Measurements from ENCODE around the gene ACRV1. TPM values are rescaled to one million over a fixed set of nuclear protein-coding genes. Genes with fewer than 3 reads are reported as not detected.

Gene ACRV1
- total RNA-seq, 1 donor from 2014 or later = not detected

- H3K4me3 ChIP-seq (ENCODE audit: low read depth, low read length) = no peak overlapping the region
- H3K36me3 ChIP-seq (ENCODE audit: control insufficient read depth, insufficient read depth, low read length) = no peaks in the 10 kb centered on the region
- H3K27me3 ChIP-seq (ENCODE audit: control insufficient read depth, insufficient read depth, low read length) = no peaks in the 10 kb centered on the region
- DNase-seq (ENCODE audit: low read depth) = no peak
- no peak for FAIRE-seq
- no peak for TF ChIP-seq CTCF (IDR thresholded peaks at IDR 0.05; ENCODE audit: insufficient read depth, low read length, severe bottlenecking)
These were observed 7.4 kb upstream of the ACRV1 start for GRCh38 chr11:125688066-125688465.

- H3K4me3 ChIP-seq (ENCODE audit: low read depth, low read length) = no peak overlapping the region
- no peaks in the 10 kb centered on the region for H3K27me3 ChIP-seq (ENCODE audit: control insufficient read depth, insufficient read depth, low read length)
- no peak for DNase-seq (ENCODE audit: low read depth)
- H3K36me3 ChIP-seq (ENCODE audit: control insufficient read depth, insufficient read depth, low read length) = no peaks in the 10 kb centered on the region
- FAIRE-seq = no peak
- no peak for TF ChIP-seq CTCF (IDR thresholded peaks at IDR 0.05; ENCODE audit: insufficient read depth, low read length, severe bottlenecking)
These were observed 4.6 kb upstream of the ACRV1 start for GRCh38 chr11:125685228-125685627.

- FAIRE-seq = no peak
- H3K4me3 ChIP-seq (ENCODE audit: low read depth, low read length) = no peak overlapping the region
- no peak for TF ChIP-seq CTCF (IDR thresholded peaks at IDR 0.05; ENCODE audit: insufficient read depth, low read length, severe bottlenecking)
- DNase-seq (ENCODE audit: low read depth) = no peak
- no peaks in the 10 kb centered on the region for H3K36me3 ChIP-seq (ENCODE audit: control insufficient read depth, insufficient read depth, low read length)
- no peaks in the 10 kb centered on the region for H3K27me3 ChIP-seq (ENCODE audit: control insufficient read depth, insufficient read depth, low read length)
These were observed 810 bp downstream of the ACRV1 start for GRCh38 chr11:125679837-125680236.

- no peak for DNase-seq (ENCODE audit: low read depth)
- FAIRE-seq = no peak
- Histone ChIP-seq H3K4me3 (ENCODE audit: low read depth, low read length) (no peak overlapping the region), H3K27me3 (ENCODE audit: control insufficient read depth, insufficient read depth, low read length) (no peaks in the 10 kb centered on the region), H3K36me3 (ENCODE audit: control insufficient read depth, insufficient read depth, low read length) (no peaks in the 10 kb centered on the region)
- no peak for TF ChIP-seq CTCF (IDR thresholded peaks at IDR 0.05; ENCODE audit: insufficient read depth, low read length, severe bottlenecking)
These were observed 1.2 kb downstream of the ACRV1 start for GRCh38 chr11:125679397-125679796.

- no peak overlapping the region for H3K4me3 ChIP-seq (ENCODE audit: low read depth, low read length)
- TF ChIP-seq CTCF (IDR thresholded peaks at IDR 0.05; ENCODE audit: insufficient read depth, low read length, severe bottlenecking) = no peak
- FAIRE-seq (no peak), DNase-seq (ENCODE audit: low read depth) (peak; percentile 4)
- no peaks in the 10 kb centered on the region for H3K27me3 ChIP-seq (ENCODE audit: control insufficient read depth, insufficient read depth, low read length)
- no peaks in the 10 kb centered on the region for H3K36me3 ChIP-seq (ENCODE audit: control insufficient read depth, insufficient read depth, low read length)
These were observed 5.5 kb downstream of the ACRV1 start for GRCh38 chr11:125675196-125675595.

GRCh38 chr11:125674210-125674609 is 6.4 kb downstream of the ACRV1 start:
- DNase-seq (ENCODE audit: low read depth) (no peak), FAIRE-seq (no peak)
- H3K4me3 ChIP-seq (ENCODE audit: low read depth, low read length) = no peak overlapping the region
- no peak for TF ChIP-seq CTCF (IDR thresholded peaks at IDR 0.05; ENCODE audit: insufficient read depth, low read length, severe bottlenecking)
- no peaks in the 10 kb centered on the region for H3K36me3 ChIP-seq (ENCODE audit: control insufficient read depth, insufficient read depth, low read length)
- no peaks in the 10 kb centered on the region for H3K27me3 ChIP-seq (ENCODE audit: control insufficient read depth, insufficient read depth, low read length)
